Measurements from ENCODE around the gene TGM4.

TGM4 gene

DNA sequence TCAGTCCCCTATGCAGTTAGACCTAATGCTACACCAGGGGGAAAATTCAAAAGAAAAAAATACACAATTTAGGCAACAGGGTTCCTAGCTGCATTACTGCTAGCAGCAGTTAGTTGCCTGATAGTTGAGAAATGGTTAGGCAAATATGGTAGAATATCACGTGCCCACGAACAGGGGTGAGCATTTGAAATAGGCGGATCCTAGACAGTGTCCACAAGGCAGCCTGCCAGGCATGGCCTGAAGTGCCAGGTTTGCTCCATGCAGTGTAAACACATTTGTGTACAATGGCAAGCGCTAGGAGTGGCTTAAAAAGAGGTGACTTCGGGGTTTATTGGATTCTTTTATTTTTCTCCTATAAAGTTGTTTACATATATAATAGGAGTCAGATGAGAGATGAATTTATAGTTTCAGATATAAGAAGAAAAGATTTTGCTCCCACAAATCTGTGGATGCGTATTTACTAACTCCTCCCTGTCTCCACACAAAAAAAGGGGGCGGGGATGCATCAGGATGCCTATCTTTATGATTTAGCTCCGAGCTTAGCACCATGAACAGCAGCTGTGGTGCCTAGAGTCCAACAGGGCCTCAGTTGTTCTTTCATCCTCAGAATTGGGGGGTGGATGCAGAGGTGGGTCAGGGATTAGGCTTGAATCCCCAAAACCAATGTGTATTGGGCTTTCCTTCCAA, 3.9 kb upstream of the TGM4 start:
- peak overlapping the region in 2 of 11 experiments; percentile 35 to 47; a peak in 3 of 22 replicates for H3K27ac ChIP-seq
- H3K4me2 ChIP-seq: peak overlapping the region in 8 of 11 experiments; percentile 65 to 90 (median 76); a peak in 15 of 22 replicates
- peaks cover 7 to 36% (median 21%) of the 10 kb centered on the region in 10 experiments for H3K4me1 ChIP-seq
- peaks cover 0 to 7% (median 0%) of the 10 kb centered on the region in 11 experiments; a peak in 2 of 22 replicates for H3K9me3 ChIP-seq (replicated peaks in 1 of 11)
- H3K9ac ChIP-seq: no peak overlapping the region
- no peak overlapping the region for H3K4me3 ChIP-seq
- TF ChIP-seq Cebpa-rat (IDR thresholded peaks at IDR 0.05): no peak
- peaks cover 0 to 16% (median 3%) of the 10 kb centered on the region in 11 experiments; a peak in 7 of 22 replicates for H3K36me3 ChIP-seq
- no peaks in the 10 kb centered on the region for H4K20me1 ChIP-seq
- H3K27me3 ChIP-seq: no peaks in the 10 kb centered on the region

DNA sequence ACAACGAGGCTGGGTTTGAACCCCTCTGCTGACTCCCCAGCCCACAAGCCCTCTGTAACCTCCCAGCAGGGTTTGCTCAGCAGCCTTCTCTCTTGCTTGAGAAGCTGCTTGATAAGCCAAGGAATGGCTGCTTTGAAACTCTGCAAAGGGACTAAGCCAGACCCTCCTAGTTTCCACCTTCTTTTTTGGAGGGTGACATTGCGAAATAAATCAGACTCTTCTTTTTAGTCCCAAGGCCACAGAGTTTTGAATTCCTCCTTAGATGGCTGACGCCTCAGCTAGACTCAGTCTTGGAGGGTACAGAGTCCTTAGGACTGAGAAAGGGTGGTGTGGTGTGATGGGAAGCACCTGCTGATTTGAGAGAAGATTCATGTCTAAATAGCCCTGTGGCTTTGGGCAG, 1.2 kb downstream of the TGM4 start:
- H3K36me3 ChIP-seq: no peaks in the 10 kb centered on the region
- no peak overlapping the region for H3K27ac ChIP-seq
- peaks cover 9 to 34% (median 27%) of the 10 kb centered on the region in 10 experiments for H3K4me1 ChIP-seq
- H3K4me3 ChIP-seq: no peak overlapping the region
- H3K4me2 ChIP-seq: 0 out of 22 replicates have a peak overlapping the region, but pooled peaks of 1 of the 11 experiments have one; percentile 15
- no peaks in the 10 kb centered on the region for H3K9me3 ChIP-seq (replicated peaks in 1 of 11)
- H4K20me1 ChIP-seq: no peaks in the 10 kb centered on the region
- H3K9ac ChIP-seq: no peak overlapping the region
- TF ChIP-seq Cebpa-rat (IDR thresholded peaks at IDR 0.05): peak in 8 of 11 experiments; percentile 9 to 83 (median 32); a peak in 9 of 22 replicates
- no peaks in the 10 kb centered on the region for H3K27me3 ChIP-seq

DNA sequence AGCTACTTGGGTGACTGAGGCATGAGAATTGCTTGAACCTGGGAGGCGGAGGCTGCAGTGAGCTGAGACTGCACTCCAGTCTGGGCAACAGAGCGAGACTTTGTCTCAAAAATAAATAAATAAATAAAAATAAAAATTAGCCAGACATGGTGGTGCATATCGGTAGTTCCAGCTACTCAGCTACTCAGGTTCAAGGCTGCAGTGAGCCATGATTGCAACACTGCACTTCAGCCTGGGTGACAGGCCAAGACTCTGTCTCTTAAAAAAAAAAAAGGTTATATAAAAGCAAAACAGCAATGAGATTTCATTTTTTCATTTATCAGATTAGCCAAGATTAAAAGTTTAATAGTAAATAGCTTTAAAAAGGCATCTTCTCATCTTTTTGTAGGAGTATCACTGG, 2.9 kb downstream of the TGM4 start:
- no peak overlapping the region for H3K9ac ChIP-seq
- no peaks in the 10 kb centered on the region for H4K20me1 ChIP-seq
- no peak overlapping the region; a peak in 1 of 22 replicates for H3K27ac ChIP-seq
- peaks cover 0 to 17% (median 12%) of the 10 kb centered on the region in 10 experiments; a peak in 16 of 20 replicates for H3K4me1 ChIP-seq
- no peak for TF ChIP-seq Cebpa-rat (IDR thresholded peaks at IDR 0.05)
- H3K27me3 ChIP-seq: no peaks in the 10 kb centered on the region
- peak overlapping the region in 3 of 11 experiments; percentile 3 to 45 (median 38); a peak in 6 of 22 replicates for H3K4me2 ChIP-seq
- no peak overlapping the region for H3K4me3 ChIP-seq
- no peaks in the 10 kb centered on the region for H3K9me3 ChIP-seq (replicated peaks in 1 of 11)
- no peaks in the 10 kb centered on the region for H3K36me3 ChIP-seq

DNA sequence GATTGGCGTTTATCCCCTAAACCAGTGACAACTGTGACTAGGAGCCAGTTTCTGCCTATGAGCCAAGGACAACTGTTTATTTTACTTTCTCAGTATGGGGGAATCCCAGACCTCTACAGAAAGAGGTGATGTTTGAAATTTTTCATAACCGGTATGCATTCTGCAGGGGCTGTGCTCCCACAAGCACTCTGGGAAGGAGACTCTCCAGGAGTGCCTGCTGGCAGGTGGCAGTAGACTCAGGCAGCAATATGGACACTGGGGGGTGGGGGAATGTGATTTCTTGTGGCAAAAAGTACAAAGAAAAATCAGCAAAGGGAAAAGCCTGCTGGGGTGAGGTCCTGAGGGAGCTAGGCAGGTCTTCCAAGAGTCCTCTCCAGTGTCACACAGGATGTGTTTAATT, 5.9 kb downstream of the TGM4 start:
- no peaks in the 10 kb centered on the region for H3K9me3 ChIP-seq (replicated peaks in 1 of 11)
- peaks cover 0 to 24% (median 11%) of the 10 kb centered on the region in 10 experiments; a peak in 12 of 20 replicates for H3K4me1 ChIP-seq
- no peaks in the 10 kb centered on the region for H3K27me3 ChIP-seq
- no peak for TF ChIP-seq Cebpa-rat (IDR thresholded peaks at IDR 0.05)
- no peak overlapping the region for H3K4me3 ChIP-seq
- no peak overlapping the region for H3K27ac ChIP-seq
- no peaks in the 10 kb centered on the region for H3K36me3 ChIP-seq
- H4K20me1 ChIP-seq: no peaks in the 10 kb centered on the region
- no peak overlapping the region for H3K9ac ChIP-seq
- no peak overlapping the region for H3K4me2 ChIP-seq

DNA sequence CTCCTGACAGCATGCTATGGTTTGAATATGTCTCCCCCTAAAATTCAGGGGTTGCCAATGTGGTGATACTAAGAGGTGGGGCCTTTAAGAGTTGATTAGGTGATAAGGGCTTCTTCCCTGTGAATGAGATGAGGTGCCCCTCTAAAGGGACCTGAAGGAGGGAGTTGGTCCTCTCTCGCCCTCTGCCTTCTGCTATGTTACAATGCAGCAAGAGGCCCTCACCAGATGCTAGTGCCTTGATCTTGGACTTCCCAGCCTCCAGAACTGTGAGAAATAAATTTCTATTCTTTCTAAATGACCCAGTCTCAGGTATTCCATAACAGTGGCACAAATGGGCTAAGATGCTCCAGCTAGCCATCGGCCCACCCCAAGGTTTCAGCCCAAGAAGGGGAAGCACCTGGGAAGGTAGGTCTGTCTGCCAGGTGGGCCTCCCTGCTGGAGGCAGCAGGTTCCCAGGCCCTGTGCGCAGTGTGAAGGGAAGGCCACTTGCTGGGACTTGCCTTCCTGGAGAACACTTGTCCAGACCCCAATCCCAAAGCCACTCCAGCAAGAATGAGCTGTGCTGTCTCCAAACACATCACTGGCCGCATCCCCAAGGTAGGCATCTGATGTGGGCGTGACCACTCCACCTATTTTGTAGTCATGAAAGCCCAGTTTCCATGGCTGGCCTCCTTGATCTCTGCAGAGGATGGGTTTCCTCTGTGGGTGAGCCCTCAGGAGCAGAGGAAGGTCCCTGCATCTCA, 9.0 kb downstream of the TGM4 start:
- no peak overlapping the region for H3K4me3 ChIP-seq
- TF ChIP-seq Cebpa-rat (IDR thresholded peaks at IDR 0.05): no peak
- no peak overlapping the region for H3K9ac ChIP-seq
- no peaks in the 10 kb centered on the region for H3K9me3 ChIP-seq (replicated peaks in 1 of 11)
- no peaks in the 10 kb centered on the region for H4K20me1 ChIP-seq
- H3K4me2 ChIP-seq: peak overlapping the region in 2 of 11 experiments; percentile 3 to 37; a peak in 2 of 22 replicates
- no peak overlapping the region for H3K27ac ChIP-seq
- no peaks in the 10 kb centered on the region for H3K36me3 ChIP-seq
- H3K4me1 ChIP-seq: peaks cover 0 to 17% (median 0%) of the 10 kb centered on the region in 10 experiments; a peak in 6 of 20 replicates
- H3K27me3 ChIP-seq: no peaks in the 10 kb centered on the region

DNA sequence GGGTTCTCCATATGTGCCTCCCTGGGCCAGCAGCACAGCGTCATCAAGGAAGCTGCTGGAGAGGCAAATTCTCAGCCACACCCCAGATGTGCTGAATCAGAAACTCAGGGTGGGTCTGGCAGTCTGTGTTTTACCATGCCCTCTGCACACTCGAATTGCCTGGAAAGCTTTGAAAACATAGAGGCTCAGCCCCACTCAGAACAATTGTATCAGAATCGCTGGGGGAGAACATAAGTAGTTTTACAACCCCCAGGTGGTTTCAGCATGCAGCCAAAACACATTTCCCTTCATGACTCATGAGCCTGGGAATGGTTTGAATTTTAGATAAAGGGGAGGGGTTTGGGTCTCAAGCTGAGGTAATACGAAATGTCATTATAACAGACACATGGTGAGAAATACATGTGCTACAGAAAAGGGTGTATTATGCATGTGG, 9.6 kb downstream of the TGM4 start:
- Histone ChIP-seq H3K9ac (no peak overlapping the region), H3K4me3 (no peak overlapping the region), H3K27me3 (no peaks in the 10 kb centered on the region), H4K20me1 (no peaks in the 10 kb centered on the region), H3K27ac (no peak overlapping the region), H3K4me2 (peak overlapping the region in 2 of 11 experiments; percentile 3 to 37; a peak in 2 of 22 replicates), H3K9me3 (replicated peaks in 1 of 11) (no peaks in the 10 kb centered on the region), H3K4me1 (peaks cover 0 to 17% (median 0%) of the 10 kb centered on the region in 10 experiments; a peak in 6 of 20 replicates), H3K36me3 (no peaks in the 10 kb centered on the region)
- no peak for TF ChIP-seq Cebpa-rat (IDR thresholded peaks at IDR 0.05)

DNA sequence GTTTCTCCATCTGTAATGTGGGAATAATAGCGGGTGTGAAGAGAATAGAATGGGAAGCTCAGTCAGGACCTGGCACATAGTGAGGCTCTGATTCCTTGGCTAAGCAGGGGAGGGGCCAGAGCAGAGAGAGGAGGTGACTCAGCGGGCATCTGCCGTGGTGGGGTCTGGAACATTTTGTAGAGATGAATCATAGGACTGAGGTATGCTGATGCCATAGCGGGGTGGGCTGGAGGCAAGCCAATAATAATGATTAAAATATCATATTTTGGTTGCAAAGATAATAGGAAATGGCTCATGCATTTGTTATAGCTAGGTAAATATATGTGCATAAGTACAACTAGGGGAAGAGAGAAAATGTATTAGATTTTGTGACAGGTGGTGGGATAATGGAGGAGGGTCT, 11.2 kb downstream of the TGM4 start:
- no peak for TF ChIP-seq Cebpa-rat (IDR thresholded peaks at IDR 0.05)
- Histone ChIP-seq H3K9me3 (replicated peaks in 1 of 11) (no peaks in the 10 kb centered on the region), H3K4me3 (no peak overlapping the region), H4K20me1 (no peaks in the 10 kb centered on the region), H3K4me2 (no peak overlapping the region), H3K27me3 (no peaks in the 10 kb centered on the region), H3K9ac (no peak overlapping the region), H3K36me3 (no peaks in the 10 kb centered on the region), H3K27ac (no peak overlapping the region), H3K4me1 (peaks cover 0 to 20% (median 0%) of the 10 kb centered on the region in 10 experiments; a peak in 9 of 20 replicates)

DNA sequence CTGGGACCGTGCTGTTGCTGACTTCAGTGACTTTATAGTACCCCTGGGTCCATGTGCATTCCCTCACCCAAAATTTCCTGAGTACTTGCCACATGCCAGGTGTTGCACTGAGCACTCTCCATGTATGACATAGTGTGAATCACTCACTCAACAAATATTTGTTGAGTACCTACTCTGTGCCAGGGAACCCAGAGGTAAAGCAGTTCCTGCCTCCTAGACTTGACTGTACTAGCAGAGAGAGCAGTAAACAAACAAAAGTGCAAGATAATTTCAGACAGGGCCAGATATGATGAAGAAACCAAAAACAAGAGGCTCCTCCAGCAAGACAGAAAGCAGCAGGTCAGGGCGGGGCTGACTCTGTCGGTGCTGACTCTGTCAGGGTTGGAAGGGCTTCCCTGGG, 12.2 kb downstream of the TGM4 start:
- Histone ChIP-seq H3K4me1 (peaks cover 0 to 26% (median 0%) of the 10 kb centered on the region in 10 experiments; a peak in 9 of 20 replicates), H3K4me3 (no peak overlapping the region), H3K36me3 (no peaks in the 10 kb centered on the region), H3K27ac (no peak overlapping the region), H3K27me3 (no peaks in the 10 kb centered on the region), H3K4me2 (no peak overlapping the region), H3K9ac (no peak overlapping the region), H3K9me3 (replicated peaks in 1 of 11) (no peaks in the 10 kb centered on the region), H4K20me1 (no peaks in the 10 kb centered on the region)
- no peak for TF ChIP-seq Cebpa-rat (IDR thresholded peaks at IDR 0.05)

DNA sequence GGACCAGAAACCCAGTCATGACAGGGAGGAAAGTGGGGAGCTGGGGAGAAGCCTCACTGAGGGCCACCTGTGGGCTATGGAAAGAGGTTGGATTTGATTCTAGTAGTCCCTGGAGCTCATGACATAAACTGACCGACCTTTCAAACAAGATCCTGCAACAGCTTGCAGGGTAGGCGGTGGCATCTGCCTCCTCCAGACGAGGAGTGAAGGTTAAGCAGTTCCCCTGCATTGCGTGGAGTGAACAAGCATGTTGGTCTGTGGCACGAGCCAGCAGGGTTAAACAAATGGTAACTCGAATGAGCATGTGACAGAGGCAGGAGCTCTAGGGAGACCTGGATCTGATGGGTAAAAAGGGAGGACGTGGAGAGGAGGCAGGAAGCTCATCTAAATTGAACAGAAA, 12.7 kb downstream of the TGM4 start:
- H3K27ac ChIP-seq: no peak overlapping the region
- H3K9ac ChIP-seq: no peak overlapping the region
- H4K20me1 ChIP-seq: no peaks in the 10 kb centered on the region

More for the DNA sequence above, 12.7 kb downstream of the TGM4 start:
- no peaks in the 10 kb centered on the region for H3K9me3 ChIP-seq (replicated peaks in 1 of 11)
- peaks cover 0 to 26% (median 0%) of the 10 kb centered on the region in 10 experiments; a peak in 9 of 20 replicates for H3K4me1 ChIP-seq
- no peak overlapping the region for H3K4me2 ChIP-seq
- H3K27me3 ChIP-seq: no peaks in the 10 kb centered on the region
- no peak overlapping the region for H3K4me3 ChIP-seq
- no peak for TF ChIP-seq Cebpa-rat (IDR thresholded peaks at IDR 0.05)
- no peaks in the 10 kb centered on the region for H3K36me3 ChIP-seq

Measured in BLaER1 treated with 17β-estradiol and CSF1 and Interleukin-3, amounts not matched to agents 10 nM and 100 nM (cell line).